GM12891 (cell line): ENCODE data around the gene RAPGEF5.

Source experiments
- DNase-seq: peaks from one replicate; pipeline ENCODE4 v3.0.0; 2011; ENCODE audit warnings: low spot score; ENCODE audit not compliant: insufficient read length
- FAIRE-seq: peaks from 2 replicates; lab custom pipeline; 2011; peaks lifted over from hg19 to GRCh38; lab: Jason Lieb, UNC
- PAX5 ChIP-seq: IDR thresholded peaks from 2 replicates; pipeline ENCODE4 v1.6.1; 2011; ENCODE audit warnings: low read length, moderate library complexity, mild to moderate bottlenecking; ENCODE audit not compliant: insufficient read depth, severe bottlenecking
- POLR2A ChIP-seq: IDR thresholded peaks from 2 replicates; pipeline ENCODE4 v1.6.1; 2011; ENCODE audit warnings: low read depth, low read length, control low read depth
- POLR2AphosphoS5 ChIP-seq: IDR thresholded peaks from 2 replicates; pipeline ENCODE4 v1.6.1; 2011; ENCODE audit warnings: low read depth, low read length, control low read depth
- POU2F2 ChIP-seq: IDR thresholded peaks from 2 replicates; pipeline ENCODE4 v1.6.1; 2011; ENCODE audit warnings: low read depth, mild to moderate bottlenecking, control low read depth, low read length, moderate library complexity
- SPI1 ChIP-seq: IDR thresholded peaks from 2 replicates; pipeline ENCODE4 v1.6.1; 2011; ENCODE audit warnings: low read depth, low read length, control low read depth
- TAF1 ChIP-seq: IDR thresholded peaks from 2 replicates; pipeline ENCODE4 v1.6.1; 2011; ENCODE audit warnings: low read depth, low read length, control low read depth

RAPGEF5 gene

DNA sequence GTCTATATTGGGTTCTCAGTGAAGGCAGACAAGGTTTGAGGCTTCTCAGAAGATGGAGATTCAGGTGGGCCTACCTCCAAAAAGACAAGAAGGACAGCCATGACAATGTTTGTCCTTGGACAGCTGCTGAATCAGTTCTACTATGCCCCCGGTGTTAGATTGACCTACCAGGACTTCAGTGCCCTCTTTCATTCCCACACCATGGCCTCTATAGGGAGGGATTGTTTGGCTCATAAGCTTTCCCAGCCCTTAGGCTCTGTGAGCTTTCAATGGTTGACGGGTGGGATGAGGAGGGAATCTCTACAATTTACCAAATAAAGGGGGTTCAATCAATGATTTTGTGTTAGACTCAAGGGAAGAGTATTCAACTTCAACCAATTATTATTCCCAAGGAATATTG, 23.4 kb upstream of the RAPGEF5 start:
- TF ChIP-seq POLR2A (no peak), POU2F2 (no peak), POLR2AphosphoS5 (no peak), PAX5 (no peak), TAF1 (no peak), SPI1 (no peak)
- FAIRE-seq (peak; percentile 41), DNase-seq (no peak)

GRCh38 chr7:22378199-22378980, 21.4 kb upstream of the RAPGEF5 start:
- DNase-seq (no peak), FAIRE-seq (no peak)
- no peak for TF ChIP-seq TAF1
- no peak for TF ChIP-seq POLR2AphosphoS5
- TF ChIP-seq SPI1: no peak
- no peak for TF ChIP-seq POU2F2
- TF ChIP-seq POLR2A: no peak
- TF ChIP-seq PAX5: no peak

GRCh38 chr7:22377703-22378102, 20.7 kb upstream of the RAPGEF5 start:
- FAIRE-seq (no peak), DNase-seq (no peak)
- TF ChIP-seq POLR2A (no peak), TAF1 (no peak), POU2F2 (no peak), POLR2AphosphoS5 (no peak), PAX5 (no peak), SPI1 (no peak)

DNA sequence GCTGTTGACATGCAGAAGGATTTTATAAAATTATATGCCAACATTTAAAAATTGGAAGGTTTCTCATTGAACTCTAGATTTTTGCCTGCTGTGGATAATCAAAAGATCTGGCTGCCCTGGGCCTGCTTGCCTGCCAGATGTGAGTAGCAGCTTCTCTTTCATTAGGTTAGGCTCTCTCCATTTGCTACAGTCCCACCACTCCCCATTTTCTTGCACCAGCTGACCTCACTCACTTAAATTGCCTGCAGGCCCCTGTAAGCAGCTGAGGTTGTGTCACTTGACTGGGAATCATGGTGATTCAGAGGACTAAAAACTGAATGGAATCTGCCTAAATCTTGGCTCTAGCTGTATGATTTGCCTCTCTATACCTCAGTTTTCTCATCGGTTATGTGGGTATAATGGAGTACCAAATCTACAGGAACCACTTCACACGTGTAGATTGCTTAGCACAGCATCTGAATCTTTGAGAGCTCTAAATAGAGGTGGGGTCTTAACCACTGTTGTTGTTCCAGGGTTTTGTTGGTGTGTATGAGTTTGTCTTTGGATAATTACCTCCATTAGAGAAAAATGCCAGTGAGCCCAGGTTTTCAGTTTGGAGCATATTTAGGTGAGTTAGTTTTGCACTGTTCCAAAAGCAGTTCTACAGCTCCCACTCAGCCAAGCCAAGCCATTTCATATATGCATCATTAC, 18.6 kb upstream of the RAPGEF5 start:
- no peak for FAIRE-seq
- TF ChIP-seq SPI1 (no peak), POLR2A (no peak), POLR2AphosphoS5 (no peak), TAF1 (no peak)
- DNase-seq: no peak

- FAIRE-seq: no peak
- TF ChIP-seq POLR2A (no peak), POU2F2 (no peak), SPI1 (no peak), POLR2AphosphoS5 (no peak), TAF1 (no peak), PAX5 (no peak)
Measured at GRCh38 chr7:22373911-22374310, 17.0 kb upstream of the RAPGEF5 start.

DNA sequence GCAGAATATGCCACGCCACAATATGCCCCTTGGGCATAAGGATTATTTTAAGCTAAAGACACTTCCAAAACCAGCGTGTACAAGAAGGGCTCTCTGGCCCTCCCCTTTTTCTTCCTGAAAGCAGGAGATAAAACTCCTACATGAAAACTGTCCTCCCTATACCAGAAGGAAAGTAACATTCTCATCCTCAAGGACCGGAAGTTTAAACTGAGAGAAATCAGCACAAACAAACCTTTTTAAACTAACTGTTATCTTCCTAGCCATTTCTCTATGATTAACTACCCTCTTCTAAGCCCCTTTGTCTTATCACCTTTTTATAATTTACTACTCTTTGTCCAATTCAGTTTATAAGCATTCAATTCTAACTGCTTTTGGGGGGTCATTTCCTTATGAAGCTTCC, 16.4 kb upstream of the RAPGEF5 start:
- FAIRE-seq (no peak), DNase-seq (no peak)

More at GRCh38 chr7:22373911-22374310, 17.0 kb upstream of the RAPGEF5 start:
- DNase-seq: no peak

GRCh38 chr7:22372863-22373262, 15.9 kb upstream of the RAPGEF5 start:
- TF ChIP-seq POU2F2 (no peak), POLR2A (no peak), POLR2AphosphoS5 (no peak), SPI1 (no peak)
- FAIRE-seq (no peak), DNase-seq (no peak)

More for the DNA sequence above, 16.4 kb upstream of the RAPGEF5 start:
- TF ChIP-seq SPI1 (no peak), POLR2A (no peak), PAX5 (no peak), POLR2AphosphoS5 (no peak), POU2F2 (no peak), TAF1 (no peak)

- FAIRE-seq: no peak
- TF ChIP-seq PAX5 (no peak), POLR2AphosphoS5 (no peak), SPI1 (no peak), POLR2A (no peak), POU2F2 (no peak), TAF1 (no peak)
- no peak for DNase-seq
Measured at GRCh38 chr7:22371878-22372277, 14.9 kb upstream of the RAPGEF5 start.

GRCh38 chr7:22364900-22365299, 7.9 kb upstream of the RAPGEF5 start:
- DNase-seq (no peak), FAIRE-seq (no peak)

More at GRCh38 chr7:22364900-22365299, 7.9 kb upstream of the RAPGEF5 start:
- TF ChIP-seq PAX5: no peak
- no peak for TF ChIP-seq TAF1
- no peak for TF ChIP-seq POLR2AphosphoS5
- TF ChIP-seq POLR2A: no peak
- no peak for TF ChIP-seq POU2F2
- no peak for TF ChIP-seq SPI1
